ENCODE results near the gene SLC46A2. TPM values are rescaled to one million over a fixed set of nuclear protein-coding genes. Genes with fewer than 3 reads are reported as not detected.
A peak's percentile ranks its signal among the peaks of the same experiment; 100 is the strongest.

Gene SLC46A2
- total and polyA plus RNA-seq, 2 of the 13 experiments (the other 11 are each of a cell fraction or from before 2014, with no cell fraction given): not detected

GRCh38 chr9:112869917-112870316, 20.8 kb downstream of the SLC46A2 start (continued):
- TF ChIP-seq, protein P1, sequence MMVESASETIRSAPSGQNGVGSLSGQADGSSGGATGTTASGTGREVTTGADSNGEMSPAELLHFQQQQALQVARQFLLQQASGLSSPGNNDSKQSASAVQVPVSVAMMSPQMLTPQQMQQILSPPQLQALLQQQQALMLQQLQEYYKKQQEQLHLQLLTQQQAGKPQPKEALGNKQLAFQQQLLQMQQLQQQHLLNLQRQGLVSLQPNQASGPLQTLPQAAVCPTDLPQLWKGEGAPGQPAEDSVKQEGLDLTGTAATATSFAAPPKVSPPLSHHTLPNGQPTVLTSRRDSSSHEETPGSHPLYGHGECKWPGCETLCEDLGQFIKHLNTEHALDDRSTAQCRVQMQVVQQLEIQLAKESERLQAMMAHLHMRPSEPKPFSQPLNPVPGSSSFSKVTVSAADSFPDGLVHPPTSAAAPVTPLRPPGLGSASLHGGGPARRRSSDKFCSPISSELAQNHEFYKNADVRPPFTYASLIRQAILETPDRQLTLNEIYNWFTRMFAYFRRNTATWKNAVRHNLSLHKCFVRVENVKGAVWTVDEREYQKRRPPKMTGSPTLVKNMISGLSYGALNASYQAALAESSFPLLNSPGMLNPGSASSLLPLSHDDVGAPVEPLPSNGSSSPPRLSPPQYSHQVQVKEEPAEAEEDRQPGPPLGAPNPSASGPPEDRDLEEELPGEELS (CRISPR knock-in tag; IDR thresholded peaks at IDR 0.05): peak; percentile 47; the same call in 1 of the 2 replicates
- TF ChIP-seq ZNF17 (CRISPR knock-in tag; IDR thresholded peaks at IDR 0.05) (no peak), MTF1 (CRISPR knock-in tag; IDR thresholded peaks at IDR 0.05) (no peak), SP4 (CRISPR knock-in tag; IDR thresholded peaks at IDR 0.05) (no peak), SKI (IDR thresholded peaks at IDR 0.05; ENCODE audit: partially characterized antibody) (no peak), REXO4 (CRISPR knock-in tag; IDR thresholded peaks at IDR 0.05; ENCODE audit: borderline replicate concordance) (no peak), ZNF788 (CRISPR knock-in tag; IDR thresholded peaks at IDR 0.05; ENCODE audit: borderline replicate concordance) (no peak), ZNF792 (CRISPR knock-in tag; IDR thresholded peaks at IDR 0.05) (peak; percentile 22; the same call in 1 of the 2 replicates), RERE (CRISPR knock-in tag; IDR thresholded peaks at IDR 0.05; ENCODE audit: low read depth) (no peak), ARNTL (CRISPR knock-in tag; IDR thresholded peaks at IDR 0.05) (no peak), ZNF331 (CRISPR knock-in tag; IDR thresholded peaks at IDR 0.05) (peak; percentile 24; the same call in 1 of the 2 replicates), GMEB1 (CRISPR knock-in tag; IDR thresholded peaks at IDR 0.05; ENCODE audit: borderline replicate concordance) (no peak), FOXA1 (IDR thresholded peaks at IDR 0.05) (no peak), FOXA1 (CRISPR knock-in tag; IDR thresholded peaks at IDR 0.05) (peak; percentile 80), RORA (CRISPR knock-in tag; IDR thresholded peaks at IDR 0.05) (no peak), SRSF4 (IDR thresholded peaks at IDR 0.05; ENCODE audit: low read depth, low read length, poor library complexity, severe bottlenecking) (no peak), HDAC2 (CRISPR knock-in tag; IDR thresholded peaks at IDR 0.05) (peak; percentile 39; the same call in 1 of the 2 replicates)
- TF ChIP-seq, protein P2, sequence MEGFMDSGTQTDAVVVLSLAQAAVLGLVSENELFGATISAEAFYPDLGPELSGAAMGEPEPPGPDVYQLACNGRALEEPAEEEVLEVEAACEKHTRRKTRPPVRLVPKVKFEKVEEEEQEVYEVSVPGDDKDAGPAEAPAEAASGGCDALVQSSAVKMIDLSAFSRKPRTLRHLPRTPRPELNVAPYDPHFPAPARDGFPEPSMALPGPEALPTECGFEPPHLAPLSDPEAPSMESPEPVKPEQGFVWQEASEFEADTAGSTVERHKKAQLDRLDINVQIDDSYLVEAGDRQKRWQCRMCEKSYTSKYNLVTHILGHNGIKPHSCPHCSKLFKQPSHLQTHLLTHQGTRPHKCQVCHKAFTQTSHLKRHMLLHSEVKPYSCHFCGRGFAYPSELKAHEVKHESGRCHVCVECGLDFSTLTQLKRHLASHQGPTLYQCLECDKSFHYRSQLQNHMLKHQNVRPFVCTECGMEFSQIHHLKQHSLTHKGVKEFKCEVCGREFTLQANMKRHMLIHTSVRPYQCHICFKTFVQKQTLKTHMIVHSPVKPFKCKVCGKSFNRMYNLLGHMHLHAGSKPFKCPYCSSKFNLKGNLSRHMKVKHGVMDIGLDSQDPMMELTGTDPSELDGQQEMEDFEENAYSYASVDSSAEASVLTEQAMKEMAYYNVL (CRISPR knock-in tag; IDR thresholded peaks at IDR 0.05; ENCODE audit: borderline replicate concordance): no peak
- TF ChIP-seq, protein P3, sequence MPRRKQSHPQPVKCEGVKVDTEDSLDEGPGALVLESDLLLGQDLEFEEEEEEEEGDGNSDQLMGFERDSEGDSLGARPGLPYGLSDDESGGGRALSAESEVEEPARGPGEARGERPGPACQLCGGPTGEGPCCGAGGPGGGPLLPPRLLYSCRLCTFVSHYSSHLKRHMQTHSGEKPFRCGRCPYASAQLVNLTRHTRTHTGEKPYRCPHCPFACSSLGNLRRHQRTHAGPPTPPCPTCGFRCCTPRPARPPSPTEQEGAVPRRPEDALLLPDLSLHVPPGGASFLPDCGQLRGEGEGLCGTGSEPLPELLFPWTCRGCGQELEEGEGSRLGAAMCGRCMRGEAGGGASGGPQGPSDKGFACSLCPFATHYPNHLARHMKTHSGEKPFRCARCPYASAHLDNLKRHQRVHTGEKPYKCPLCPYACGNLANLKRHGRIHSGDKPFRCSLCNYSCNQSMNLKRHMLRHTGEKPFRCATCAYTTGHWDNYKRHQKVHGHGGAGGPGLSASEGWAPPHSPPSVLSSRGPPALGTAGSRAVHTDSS (CRISPR knock-in tag; conservative IDR thresholded peaks at IDR 0.05): no peak
